Posterior vena cava (tissue), 2 donors: Measurements from ENCODE around the gene PYGB. TPM values are rescaled to one million over a fixed set of nuclear protein-coding genes. Genes with fewer than 3 reads are reported as not detected.
A peak's percentile ranks its signal among the peaks of the same experiment; 100 is the strongest.
"Not testable (repeated sequence)": the region's sequence is repeated elsewhere in the genome, so short reads cannot be mapped to it uniquely, and the experiment has no call there.

ENCODE experiments used
- DNase-seq: peaks from one replicate; pipeline ENCODE4 v3.0.0-alpha.2; 2020; ENCODE audit warnings: low spot score
- intact Hi-C, 2 donors: fragments of 100-400 bp; cut with DNase I; formaldehyde crosslinking; loops; one replicate each; pipeline versions ENCODE4 v1.14.1 to v1.14.2; 2022 to 2023
- total RNA-seq, 2 donors: library from RNA; stranded (reverse); fragmentation: NEBNext Ultra II Directional; extraction: Animal tissue kit (Norgen Biotek cat#: 25700); gene quantifications; one replicate each; pipeline ENCODE4 v1.2.1, GENCODE V29; 2021
- donor health status: DM: yes; HTN: yes; CAD: no.
- donor health status: DM: yes; HTN: yes; CAD: no.

The PYGB gene
- total RNA-seq, 2 donors from 2014 or later: 132 to 155 TPM

GRCh38 chr20:25257756-25258475, 10.0 kb downstream of the PYGB start:
- intact Hi-C loops: no loop called here
- peak; percentile 55 for DNase-seq

- DNase-seq: peak; percentile 71
- intact Hi-C loops: no loop called here
Measured at GRCh38 chr20:25258476-25258805, 10.6 kb downstream of the PYGB start.

DNA sequence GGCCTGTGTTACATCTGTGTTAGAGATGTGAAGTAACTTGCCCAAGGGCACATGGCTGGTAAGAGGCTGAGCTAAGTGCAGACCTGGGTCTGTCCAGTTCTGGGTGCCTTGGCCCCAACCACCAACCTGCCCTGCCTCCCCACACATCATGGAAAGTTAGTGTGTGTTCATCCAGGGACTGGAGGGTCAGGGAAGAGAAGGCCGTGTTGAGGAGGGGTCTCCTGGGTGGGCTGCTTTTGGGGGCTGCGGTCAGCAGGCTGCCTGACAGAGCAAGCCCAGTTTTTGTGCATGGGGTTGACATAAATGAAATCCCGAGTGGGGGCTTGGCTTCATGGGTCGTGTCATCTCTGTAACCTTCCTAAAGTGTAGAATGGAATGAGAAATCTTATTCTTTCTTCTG, 10.9 kb downstream of the PYGB start:
- DNase-seq: no peak
- intact Hi-C loops: no loop called here

GRCh38 chr20:25259358-25259757, 11.5 kb downstream of the PYGB start:
- DNase-seq: peak; percentile 61
- intact Hi-C loops: no loop called here

GRCh38 chr20:25259788-25260254, 11.9 kb downstream of the PYGB start:
- intact Hi-C loops: no loop called here
- peak; percentile 61 for DNase-seq

GRCh38 chr20:25260770-25261437, 13.0 kb downstream of the PYGB start:
- DNase-seq: peak; percentile 45
- intact Hi-C loops: not testable (repeated sequence)

GRCh38 chr20:25269057-25269832, 21.4 kb downstream of the PYGB start:
- intact Hi-C loops: no loop called here
- peak; percentile 77 for DNase-seq

DNA sequence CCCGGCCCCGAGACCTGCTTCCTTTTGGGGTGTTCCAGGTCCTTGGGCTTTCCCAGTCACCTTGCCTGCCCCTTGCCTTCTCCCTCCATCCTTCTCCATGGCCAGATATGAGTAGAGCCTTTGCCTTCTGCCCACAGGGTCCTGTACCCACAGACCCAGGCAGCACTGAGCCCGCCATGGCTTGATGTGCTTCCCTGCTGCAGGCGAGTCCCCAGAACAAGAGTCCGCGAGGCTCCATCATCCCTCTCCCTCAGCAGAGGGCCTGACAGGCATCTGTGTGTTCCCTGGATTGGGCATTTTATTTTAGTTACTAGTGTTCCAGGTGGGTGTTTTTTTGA, 21.9 kb downstream of the PYGB start:
- DNase-seq: no peak
- intact Hi-C loops: no loop called here

DNA sequence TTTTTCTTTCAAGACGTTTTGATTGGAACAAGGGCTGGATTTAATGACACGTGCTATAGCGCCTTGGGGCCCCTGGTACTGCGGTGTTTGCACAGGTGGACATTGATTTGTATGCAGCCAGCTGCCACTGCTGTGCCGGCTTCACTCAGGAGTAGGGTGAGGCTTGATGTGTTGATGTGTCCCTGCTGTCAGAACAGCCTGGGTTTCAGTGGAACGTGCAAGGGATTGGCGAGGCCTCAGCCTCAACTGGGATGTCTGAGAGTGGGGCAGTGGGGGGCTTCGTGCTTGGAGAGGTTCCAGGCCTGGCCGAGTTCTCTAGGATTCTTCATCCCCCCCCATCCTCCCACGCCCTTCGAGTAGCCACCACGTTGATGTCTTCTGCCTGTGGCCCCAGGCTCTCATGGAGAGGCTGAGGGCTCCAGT, 23.0 kb downstream of the PYGB start:
- intact Hi-C loops: no loop called here
- DNase-seq: peak; percentile 49

GRCh38 chr20:25271486-25272222, 23.8 kb downstream of the PYGB start:
- intact Hi-C loops: no loop called here
- peak; percentile 57 for DNase-seq

GRCh38 chr20:25272223-25273000, 24.5 kb downstream of the PYGB start:
- intact Hi-C loops: no loop called here
- DNase-seq: peak; percentile 65

DNA sequence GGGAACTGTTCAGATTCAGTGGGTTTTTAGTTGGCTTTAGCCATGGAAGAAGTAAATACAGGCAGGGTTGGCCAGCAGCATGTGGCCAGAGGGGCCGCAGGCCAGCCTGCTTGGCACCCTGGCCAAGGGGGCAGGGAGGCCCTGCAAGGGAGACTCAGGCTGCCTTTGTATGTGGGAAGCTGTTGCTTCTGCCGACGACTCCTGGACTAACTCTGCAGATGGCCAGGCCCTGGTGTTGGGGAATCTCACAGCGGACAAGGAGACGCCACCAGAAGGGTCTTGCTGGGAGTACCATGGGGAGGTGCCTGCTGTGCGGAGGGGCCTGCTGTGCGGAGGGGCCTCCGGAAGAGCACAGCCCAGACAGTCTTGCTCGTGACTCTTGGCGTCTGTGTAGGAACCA, 25.2 kb downstream of the PYGB start:
- intact Hi-C loops: no loop called here
- DNase-seq: peak; percentile 70

DNA sequence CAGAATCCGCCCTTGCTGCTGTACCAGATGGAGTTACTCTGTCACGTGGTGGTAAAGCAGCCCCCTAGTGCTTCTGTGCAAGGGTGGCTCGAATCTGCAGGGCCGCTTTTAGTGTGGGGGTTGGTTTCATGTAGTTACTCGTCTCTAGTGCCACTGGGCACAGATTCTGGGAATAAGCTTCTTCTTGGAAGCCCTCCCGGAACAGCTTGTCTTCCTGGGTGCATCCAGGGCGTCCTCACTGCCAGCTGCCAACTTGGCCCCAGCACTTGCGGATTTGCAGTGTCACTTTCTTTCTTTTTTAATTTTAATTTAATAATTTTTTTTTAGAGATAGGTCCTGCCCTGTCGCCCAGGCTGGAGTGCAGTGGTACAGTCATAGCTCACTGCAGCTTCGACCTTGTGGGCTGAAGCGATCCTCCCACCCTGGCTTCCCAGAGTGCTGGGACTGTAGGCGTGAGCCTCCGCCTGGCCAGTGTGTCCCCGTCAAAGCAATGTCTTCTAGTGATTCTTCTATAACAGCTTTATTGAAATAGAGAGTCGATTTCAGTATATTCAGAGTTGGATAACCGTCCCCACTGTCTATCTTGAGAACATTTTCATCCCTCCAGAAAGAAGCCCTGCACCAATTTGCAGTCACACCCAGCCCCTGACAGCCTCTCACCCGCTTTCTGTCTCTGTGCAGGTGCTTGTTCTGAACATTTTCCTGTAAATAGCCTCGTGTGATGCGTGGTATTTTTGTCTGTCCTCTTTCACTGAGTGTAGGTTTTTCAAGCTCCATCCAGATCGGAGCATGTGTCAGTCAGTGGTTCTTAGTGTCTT, 25.9 kb downstream of the PYGB start:
- intact Hi-C loops: no loop called here
- peak; percentile 74 for DNase-seq

GRCh38 chr20:25274481-25274880, 26.6 kb downstream of the PYGB start:
- intact Hi-C loops: no loop called here
- peak; percentile 72 for DNase-seq

- intact Hi-C loops: no loop called here
- peak; percentile 70 for DNase-seq
Measured at GRCh38 chr20:25274891-25275812, 27.3 kb downstream of the PYGB start.

DNA sequence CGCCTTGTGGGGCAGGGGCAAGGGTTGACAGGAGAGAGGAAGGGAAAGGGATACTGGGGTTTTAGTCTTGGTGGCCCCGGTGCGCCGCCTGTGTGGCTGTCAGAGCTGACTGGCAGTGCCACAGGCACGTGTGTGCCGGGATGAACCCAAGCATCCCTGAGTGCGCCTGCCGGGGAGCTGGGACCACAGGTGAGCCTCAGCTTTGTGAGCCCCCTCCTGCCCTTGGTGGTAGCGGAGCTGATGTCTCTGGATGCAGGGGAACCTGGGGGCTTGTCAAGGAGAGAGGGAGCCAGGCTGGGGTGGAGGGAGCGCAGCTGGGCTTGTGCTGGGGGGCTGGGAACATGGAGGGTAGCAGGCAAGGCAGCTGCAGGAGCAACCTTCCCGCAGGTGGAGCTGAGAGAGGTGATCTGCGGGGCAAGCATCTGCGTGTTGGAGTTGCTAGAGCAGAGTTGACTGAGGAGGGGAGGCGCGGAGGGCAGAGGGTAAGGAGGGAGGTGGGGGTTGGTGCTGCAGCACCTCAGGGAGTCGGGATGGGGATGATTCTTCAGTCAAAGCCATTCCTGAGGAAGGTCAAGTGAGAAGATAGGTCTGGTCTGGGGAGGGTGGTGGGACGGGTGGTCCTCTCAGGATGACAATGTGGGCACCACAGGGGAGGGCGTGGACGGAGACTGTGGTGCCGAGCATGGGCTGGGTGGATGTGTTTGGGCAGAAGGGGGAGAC, 28.1 kb downstream of the PYGB start:
- intact Hi-C loops: no loop called here
- peak; percentile 80 for DNase-seq
